Mesendoderm (in vitro differentiated cells): ENCODE data around the gene IGDCC3.

Experiments
- DNase-seq: peaks from one replicate; pipeline ENCODE4 v3.0.0; 2013
- H2AK5ac ChIP-seq: 2 replicates; pipeline ENCODE4 v1.6.1; 2013; ENCODE audit warnings: low read length, inconsistent platforms
- H2BK120ac ChIP-seq: 2 replicates; pipeline ENCODE4 v1.6.1; 2013; ENCODE audit warnings: low read depth, mild to moderate bottlenecking, low read length, moderate library complexity, mixed read lengths
- H2BK15ac ChIP-seq: replicated peaks from 2 replicates; pipeline ENCODE4 v1.6.1; 2013; ENCODE audit warnings: low read depth, mild to moderate bottlenecking, moderate library complexity
- H2BK5ac ChIP-seq: 2 replicates; pipeline ENCODE4 v1.6.1; 2013; ENCODE audit warnings: low read length, inconsistent platforms
- H3K18ac ChIP-seq: 2 replicates; pipeline ENCODE4 v1.6.1; 2013; ENCODE audit warnings: mild to moderate bottlenecking, low read length, mixed read lengths
- H3K23ac ChIP-seq: one replicate; pipeline ENCODE4 v1.6.1; 2013; ENCODE audit warnings: low read length
- H3K27ac ChIP-seq: 2 replicates; pipeline ENCODE4 v1.5.1; 2013; ENCODE audit warnings: low read depth, mild to moderate bottlenecking, inconsistent platforms, low read length, moderate library complexity
- H3K27me3 ChIP-seq: 2 replicates; pipeline ENCODE4 v1.6.1; 2013; ENCODE audit warnings: low read length, control low read depth, mild to moderate bottlenecking, inconsistent platforms; ENCODE audit not compliant: insufficient read depth, poor library complexity
- H3K36me3 ChIP-seq: 2 replicates; pipeline ENCODE4 v1.6.1; 2013; ENCODE audit warnings: low read length, inconsistent platforms; ENCODE audit not compliant: control insufficient read depth, insufficient read depth
- H3K4ac ChIP-seq: one replicate; pipeline ENCODE4 v1.6.1; 2013; ENCODE audit warnings: low read depth, mild to moderate bottlenecking, low read length, moderate library complexity
- H3K4me1 ChIP-seq: 2 replicates; pipeline ENCODE4 v1.6.1; 2013; ENCODE audit warnings: low read depth, low read length, inconsistent platforms; ENCODE audit not compliant: control insufficient read depth
- H3K4me2 ChIP-seq: 2 replicates; pipeline ENCODE4 v1.6.1; 2013; ENCODE audit warnings: low read length
- H3K4me3 ChIP-seq: 2 replicates; pipeline ENCODE4 v1.5.1; 2013; ENCODE audit warnings: mild to moderate bottlenecking, low read length
- H3K56ac ChIP-seq: one replicate; pipeline ENCODE4 v1.6.1; 2013; ENCODE audit warnings: low read length
- H3K79me1 ChIP-seq: 2 replicates; pipeline ENCODE4 v1.6.1; 2013; ENCODE audit warnings: low read length, inconsistent platforms
- H3K79me2 ChIP-seq: 2 replicates; pipeline ENCODE4 v1.6.1; 2013; ENCODE audit warnings: mild to moderate bottlenecking, low read length; ENCODE audit not compliant: control insufficient read depth, insufficient read depth
- H3K9ac ChIP-seq: 2 replicates; pipeline ENCODE4 v1.6.1; 2013; ENCODE audit warnings: low read length, inconsistent platforms
- H4K5ac ChIP-seq: one replicate; pipeline ENCODE4 v1.6.1; 2013; ENCODE audit warnings: low read length
- H4K8ac ChIP-seq: one replicate; pipeline ENCODE4 v1.6.1; 2013; ENCODE audit warnings: low read depth, mild to moderate bottlenecking, control low read depth, low read length, moderate library complexity
- WGBS: extraction: QIAGEN DNeasy Blood & Tissue Kit; methylation state at CpG from one replicate; pipeline ENCODE4 v1.1.7; 2013; ENCODE audit warnings: low lambda C conversion rate, missing lambda C conversion rate; ENCODE audit not compliant: insufficient coverage; ENCODE audit errors: extremely low coverage; 5-methylcytosine and 5-hydroxymethylcytosine counted together

Gene IGDCC3

DNA sequence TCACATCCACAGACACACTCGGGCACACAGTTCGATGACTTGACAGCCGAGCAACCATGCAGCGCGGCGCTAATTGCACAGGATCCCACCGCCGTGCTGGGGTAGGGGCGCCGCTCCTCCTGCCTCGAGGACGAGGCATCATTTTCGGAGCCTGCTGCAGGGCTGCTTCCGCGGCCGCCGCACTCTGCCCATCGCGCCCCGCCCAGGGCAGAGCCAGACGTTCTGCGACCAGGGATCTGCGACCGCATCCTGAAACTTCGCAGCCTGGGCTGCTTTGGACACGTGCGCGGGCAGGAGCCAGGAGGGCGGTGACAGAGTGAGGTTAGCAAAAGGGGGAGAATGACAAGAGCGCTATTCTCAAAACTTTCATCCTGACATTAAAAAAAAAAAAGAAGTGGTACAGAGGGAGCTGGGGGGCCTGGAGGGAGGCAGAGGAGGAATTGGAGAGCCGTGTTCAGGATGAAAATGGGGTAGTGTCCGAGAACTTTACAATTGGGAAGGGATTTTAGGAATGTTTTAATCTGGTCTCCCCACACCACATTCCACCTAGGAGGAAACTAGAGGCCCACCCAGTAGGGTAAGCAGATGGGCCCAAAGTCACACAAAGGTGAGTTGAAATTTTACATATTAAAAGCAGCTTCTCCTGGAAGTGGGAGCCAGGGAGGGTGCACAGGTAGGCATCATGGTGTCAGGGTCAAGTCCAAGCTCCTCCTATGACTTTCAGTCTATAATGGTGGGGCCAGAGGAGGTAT, 15.9 kb downstream of the IGDCC3 start:
- no peaks in the 10 kb centered on the region for H3K36me3 ChIP-seq
- no peak overlapping the region for H3K18ac ChIP-seq
- peaks cover 7% of the 10 kb centered on the region for H3K4me1 ChIP-seq
- H4K8ac ChIP-seq: no peak overlapping the region
- H3K4me2 ChIP-seq: no peak overlapping the region
- no peak overlapping the region for H2BK120ac ChIP-seq
- no peak overlapping the region for H3K4ac ChIP-seq
- no peaks in the 10 kb centered on the region for H3K27me3 ChIP-seq
- H3K23ac ChIP-seq: no peak overlapping the region
- no peak overlapping the region for H2AK5ac ChIP-seq
- no peaks in the 10 kb centered on the region for H3K79me1 ChIP-seq
- H4K5ac ChIP-seq: no peak overlapping the region
- H3K27ac ChIP-seq: no peak overlapping the region
- no peak overlapping the region for H3K4me3 ChIP-seq
- H3K56ac ChIP-seq: no peak overlapping the region
- no peak for DNase-seq
- no peaks in the 10 kb centered on the region for H3K79me2 ChIP-seq
- H2BK5ac ChIP-seq: no peak overlapping the region
- WGBS: no CpG with 5 or more reads among the region's 32 CpGs
- no peak overlapping the region for H2BK15ac ChIP-seq
- H3K9ac ChIP-seq: no peak overlapping the region

DNA sequence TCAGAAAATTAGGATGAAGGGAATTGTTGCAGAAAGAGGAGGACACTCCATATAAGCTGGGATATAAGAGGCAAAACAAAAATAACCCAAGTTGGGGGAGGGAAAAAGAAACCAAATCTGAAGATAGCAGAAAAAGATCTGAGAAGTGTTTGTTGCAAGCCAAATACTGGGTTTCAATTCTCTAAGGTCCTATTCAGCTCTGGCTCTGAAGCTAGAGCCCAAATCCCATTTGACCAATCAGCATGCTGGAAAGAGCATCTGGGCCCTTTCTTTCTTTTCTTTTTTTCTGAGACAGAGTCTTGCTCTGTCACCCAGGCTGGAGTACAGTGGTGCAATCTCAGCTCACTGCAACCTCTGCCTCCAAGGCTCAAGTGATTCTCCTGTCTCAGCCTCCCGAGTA, 17.3 kb downstream of the IGDCC3 start:
- Histone ChIP-seq H3K79me1 (no peaks in the 10 kb centered on the region), H3K9ac (no peak overlapping the region), H3K27me3 (no peaks in the 10 kb centered on the region), H4K5ac (no peak overlapping the region), H2BK5ac (no peak overlapping the region), H3K4me1 (peaks cover 10% of the 10 kb centered on the region), H3K4ac (no peak overlapping the region), H3K36me3 (no peaks in the 10 kb centered on the region), H3K79me2 (no peaks in the 10 kb centered on the region), H3K4me3 (no peak overlapping the region), H3K23ac (no peak overlapping the region), H3K18ac (no peak overlapping the region), H2AK5ac (no peak overlapping the region), H2BK120ac (no peak overlapping the region), H2BK15ac (no peak overlapping the region), H4K8ac (no peak overlapping the region), H3K27ac (no peak overlapping the region), H3K56ac (no peak overlapping the region), H3K4me2 (no peak overlapping the region)
- no peak for DNase-seq
- WGBS: no CpG with 5 or more reads among the region's 1 CpG

DNA sequence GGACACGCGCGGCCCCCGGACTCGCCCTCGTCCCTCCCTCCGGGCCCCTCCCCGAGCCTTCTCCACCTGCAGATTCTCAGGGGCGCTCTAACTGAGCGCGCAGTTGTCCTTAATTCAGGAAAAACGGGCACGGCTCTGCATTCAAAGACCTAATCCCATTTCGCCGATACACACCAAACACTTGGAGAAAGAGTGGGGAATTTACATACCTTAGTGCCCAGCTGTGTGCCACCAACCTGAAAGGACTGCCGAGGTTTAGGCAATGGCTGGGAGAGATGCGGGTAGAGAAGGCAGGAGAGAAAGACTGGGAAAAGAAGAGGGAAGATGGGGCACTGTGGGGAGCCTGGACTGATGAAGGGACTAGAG, 21.8 kb downstream of the IGDCC3 start:
- Histone ChIP-seq H3K9ac (peak overlapping the region; percentile 59), H3K27ac (peak overlapping the region; percentile 68), H2AK5ac (no peak overlapping the region), H3K27me3 (no peaks in the 10 kb centered on the region), H3K79me1 (peaks cover 4% of the 10 kb centered on the region), H4K8ac (no peak overlapping the region), H3K4ac (no peak overlapping the region), H4K5ac (no peak overlapping the region), H3K23ac (no peak overlapping the region), H3K4me2 (peak overlapping the region; percentile 69), H2BK15ac (no peak overlapping the region), H3K4me3 (peak overlapping the region; percentile 33), H3K56ac (peak overlapping the region; percentile 88), H2BK120ac (no peak overlapping the region), H2BK5ac (no peak overlapping the region), H3K36me3 (no peaks in the 10 kb centered on the region), H3K79me2 (peaks cover 3% of the 10 kb centered on the region), H3K18ac (peak overlapping the region; percentile 85), H3K4me1 (peaks cover 7% of the 10 kb centered on the region)
- no CpG with 5 or more reads among the region's 17 CpGs for WGBS
- DNase-seq: no peak

DNA sequence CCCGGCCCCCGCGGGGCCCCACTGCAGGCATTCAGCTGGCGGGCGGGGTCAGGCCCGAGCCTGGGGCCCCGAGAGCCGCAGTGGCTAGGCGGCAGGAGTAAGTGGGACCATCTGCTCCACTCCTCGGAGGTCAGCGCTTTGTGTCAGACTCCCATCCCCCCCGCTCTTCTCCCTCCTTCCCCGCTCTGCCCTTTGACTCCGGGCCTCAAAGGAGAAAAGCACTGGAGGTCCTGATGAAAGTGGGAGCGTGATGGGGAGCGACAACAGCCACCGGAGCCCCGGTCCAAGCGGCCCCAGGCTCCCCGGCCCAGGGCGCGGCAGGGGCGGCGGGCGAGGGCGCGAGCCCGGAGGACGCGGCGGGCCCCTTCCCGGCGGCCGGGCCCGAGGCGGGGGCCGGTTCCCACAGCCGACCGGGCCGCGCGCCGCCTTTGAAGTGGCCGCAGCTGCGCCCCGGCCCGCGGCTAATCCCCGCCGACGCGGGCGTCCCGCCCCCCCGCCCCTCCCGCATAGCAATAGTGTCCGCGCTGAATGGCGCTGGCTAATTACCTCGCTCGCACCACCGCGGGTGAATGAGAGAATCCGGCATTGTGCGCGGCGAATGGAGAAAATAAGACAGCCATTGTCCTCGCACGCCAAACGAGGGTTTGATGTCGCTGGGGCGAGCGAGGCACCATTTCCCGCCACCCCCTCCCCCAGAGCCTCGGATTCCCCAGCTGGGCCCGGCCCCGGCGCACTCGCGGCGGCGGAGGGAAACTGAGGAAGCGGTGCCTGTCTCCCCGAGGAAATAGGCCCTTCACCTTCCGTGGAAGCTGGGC, 22.4 kb downstream of the IGDCC3 start:
- peak; percentile 65 for DNase-seq
- peak overlapping the region; percentile 91 for H4K8ac ChIP-seq
- H3K79me2 ChIP-seq: peaks cover 3% of the 10 kb centered on the region
- H3K4me3 ChIP-seq: peak overlapping the region; percentile 33
- peak overlapping the region; percentile 14 for H2BK15ac ChIP-seq
- H3K36me3 ChIP-seq: no peaks in the 10 kb centered on the region
- H3K4ac ChIP-seq: peak overlapping the region; percentile 90
- H3K79me1 ChIP-seq: peaks cover 4% of the 10 kb centered on the region
- H3K56ac ChIP-seq: peak overlapping the region; percentile 88
- WGBS: no CpG with 5 or more reads among the region's 85 CpGs
- no peak overlapping the region for H4K5ac ChIP-seq
- peak overlapping the region; percentile 85 for H3K18ac ChIP-seq
- no peak overlapping the region for H2BK5ac ChIP-seq
- peaks cover 7% of the 10 kb centered on the region for H3K4me1 ChIP-seq
- H3K27me3 ChIP-seq: no peaks in the 10 kb centered on the region
- no peak overlapping the region for H2BK120ac ChIP-seq
- H3K27ac ChIP-seq: peak overlapping the region; percentile 68
- H3K9ac ChIP-seq: peak overlapping the region; percentile 69
- H3K23ac ChIP-seq: no peak overlapping the region
- peak overlapping the region; percentile 69 for H3K4me2 ChIP-seq
- H2AK5ac ChIP-seq: no peak overlapping the region

DNA sequence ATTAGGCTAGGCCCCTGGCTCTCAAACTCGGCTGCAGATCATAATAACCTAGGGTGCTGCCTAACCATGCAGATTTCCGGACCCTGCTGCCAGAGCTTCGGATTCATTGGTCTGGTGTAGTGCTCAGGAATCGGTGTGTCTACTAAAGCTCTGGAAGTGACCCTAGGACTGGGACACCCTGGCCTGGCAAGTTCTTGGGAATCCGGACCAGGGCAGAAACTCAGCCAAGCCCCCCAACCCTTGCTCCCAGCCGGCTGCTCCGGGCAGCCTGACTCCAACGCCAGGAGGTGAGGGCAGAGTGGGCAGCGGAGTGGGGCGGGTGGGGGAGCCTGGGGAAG, 23.0 kb downstream of the IGDCC3 start:
- Histone ChIP-seq H3K36me3 (no peaks in the 10 kb centered on the region), H4K5ac (no peak overlapping the region), H3K27ac (peak overlapping the region; percentile 60), H3K23ac (peak overlapping the region; percentile 29), H3K9ac (peak overlapping the region; percentile 64), H3K4me1 (peaks cover 7% of the 10 kb centered on the region), H3K4me3 (no peak overlapping the region), H4K8ac (no peak overlapping the region), H2BK120ac (no peak overlapping the region), H2BK15ac (peak overlapping the region; percentile 14), H3K4me2 (no peak overlapping the region), H3K56ac (peak overlapping the region; percentile 78), H2AK5ac (no peak overlapping the region), H3K4ac (peak overlapping the region; percentile 90), H3K27me3 (no peaks in the 10 kb centered on the region), H3K18ac (peak overlapping the region; percentile 85), H3K79me2 (peaks cover 3% of the 10 kb centered on the region), H2BK5ac (no peak overlapping the region), H3K79me1 (peaks cover 4% of the 10 kb centered on the region)
- DNase-seq: no peak
- WGBS: no CpG with 5 or more reads among the region's 10 CpGs
